Medulla oblongata (tissue), 1 donor: Measurements from ENCODE around the gene NUDT1.

Experiments
- DNase-seq: peaks from one replicate; pipeline ENCODE4 v3.0.0-alpha.2; 2015; ENCODE audit errors: extremely low spot score

The NUDT1 gene

GRCh38 chr7:2205036-2205780, 36.8 kb upstream of the NUDT1 start:
- DNase-seq = no peak

GRCh38 chr7:2208712-2209111, 33.3 kb upstream of the NUDT1 start:
- DNase-seq = no peak

DNA sequence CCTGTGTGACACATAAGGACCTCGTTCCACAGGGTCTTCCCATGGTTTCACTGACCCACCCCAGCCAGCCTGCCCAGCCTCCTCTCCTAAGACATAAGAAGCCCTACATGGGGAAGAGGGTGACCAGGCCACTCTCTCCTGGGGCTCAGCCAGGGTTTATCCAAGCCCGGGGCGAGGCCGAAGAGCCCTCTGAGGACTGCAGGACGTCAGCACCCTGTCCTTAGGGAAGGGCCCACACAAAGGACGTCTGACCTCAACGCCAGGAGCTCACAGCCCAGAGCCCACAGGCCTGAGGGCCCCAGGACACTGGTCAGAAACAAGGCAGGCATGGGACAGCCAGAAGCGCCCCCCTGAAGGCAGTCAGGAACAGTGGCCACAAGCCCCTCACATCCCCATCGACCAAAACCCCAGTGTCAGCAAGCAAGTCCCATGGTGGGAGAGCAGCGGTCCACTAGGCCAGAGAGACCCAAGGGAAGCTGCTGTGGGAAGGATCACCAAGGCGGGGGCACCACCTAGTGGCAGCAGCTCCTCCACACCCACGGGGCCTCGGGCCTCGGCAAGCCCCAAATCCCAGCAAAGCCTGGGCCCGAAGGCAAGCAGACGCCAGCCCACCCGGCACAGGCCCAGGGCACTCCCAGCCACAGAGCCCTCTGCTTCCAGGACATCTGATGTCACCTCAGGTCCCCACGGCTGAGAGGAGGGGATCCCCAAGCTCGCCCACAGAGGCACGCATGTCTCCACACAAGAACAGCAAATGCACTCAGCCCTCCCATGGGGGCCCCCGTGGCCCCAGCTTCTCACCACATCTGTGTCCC, 32.7 kb upstream of the NUDT1 start:
- DNase-seq = peak; percentile 81

DNA sequence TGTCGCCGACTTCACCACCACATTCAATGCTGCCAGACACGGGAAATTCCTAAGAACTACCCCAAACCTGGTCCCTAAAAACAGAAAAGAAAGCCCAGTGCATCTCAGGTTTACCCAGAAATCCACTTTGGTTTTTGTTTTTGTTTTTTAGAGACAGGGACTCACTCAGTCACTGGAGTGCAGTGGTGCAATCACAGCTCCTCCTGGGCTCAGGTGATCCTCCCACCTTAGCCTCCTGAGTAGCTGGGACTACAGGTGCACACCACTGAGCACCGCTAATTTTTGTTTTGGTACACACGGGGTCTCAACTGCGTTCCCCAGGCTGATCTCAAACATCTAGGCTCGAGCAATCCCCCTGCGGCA, 32.1 kb upstream of the NUDT1 start:
- no peak for DNase-seq

- no peak for DNase-seq
Measured at GRCh38 chr7:2210551-2211258, 31.3 kb upstream of the NUDT1 start.

- DNase-seq = no peak
Measured at GRCh38 chr7:2211259-2211880, 30.7 kb upstream of the NUDT1 start.

DNA sequence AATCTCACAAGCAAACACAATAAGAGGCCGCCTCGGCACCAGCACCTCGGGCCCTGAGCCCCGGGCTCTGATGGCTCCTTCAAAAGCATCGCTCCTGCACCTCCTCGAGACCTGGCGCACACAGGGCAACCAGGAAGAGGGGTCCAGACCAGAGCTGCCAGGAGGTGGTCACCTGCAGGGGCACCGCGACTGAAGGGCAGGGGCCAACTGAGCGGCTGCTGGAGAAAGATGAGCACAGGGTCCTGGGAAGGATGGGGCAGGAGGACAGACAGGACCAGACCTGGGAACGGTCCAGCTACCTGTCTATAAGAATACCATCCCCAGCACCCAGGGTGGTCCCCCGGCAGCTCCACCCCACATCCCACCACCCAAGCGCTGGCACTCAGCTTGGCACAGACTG, 30.1 kb upstream of the NUDT1 start:
- no peak for DNase-seq

- DNase-seq = no peak
Measured at GRCh38 chr7:2212906-2213305, 29.1 kb upstream of the NUDT1 start.

DNA sequence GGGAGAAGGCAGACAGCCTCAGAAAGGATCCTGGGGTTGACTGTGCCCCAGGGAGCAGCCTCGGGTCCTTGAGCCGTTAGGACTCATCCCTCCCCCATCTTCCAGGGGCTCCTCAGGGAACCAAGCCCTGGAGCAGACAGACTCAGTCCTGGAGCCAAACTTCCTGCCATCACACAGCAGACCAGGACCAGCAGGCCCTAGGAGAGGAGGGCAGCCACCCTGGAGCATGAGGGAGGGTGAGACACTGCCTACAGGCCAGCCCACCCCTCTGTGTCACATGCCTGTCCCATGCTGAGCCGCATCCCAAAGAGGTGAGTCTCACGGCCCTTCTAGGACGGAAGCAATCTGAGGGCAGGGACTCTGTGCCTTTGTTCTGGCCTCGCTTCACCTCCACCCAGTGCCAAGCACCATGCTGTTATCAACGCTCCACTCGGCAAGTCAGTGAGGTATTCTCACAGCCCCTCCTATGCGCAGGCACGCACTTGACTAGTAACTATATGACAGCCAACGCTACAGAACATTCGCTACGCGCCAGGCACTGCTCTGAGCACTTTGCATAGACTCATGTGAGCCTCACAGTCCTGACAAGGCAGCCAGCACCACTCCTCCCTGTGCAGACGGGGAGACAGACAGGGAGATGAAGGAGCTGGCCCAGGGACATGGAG, 28.3 kb upstream of the NUDT1 start:
- DNase-seq = no peak

- DNase-seq = no peak
Measured at GRCh38 chr7:2214636-2215035, 27.4 kb upstream of the NUDT1 start.

DNA sequence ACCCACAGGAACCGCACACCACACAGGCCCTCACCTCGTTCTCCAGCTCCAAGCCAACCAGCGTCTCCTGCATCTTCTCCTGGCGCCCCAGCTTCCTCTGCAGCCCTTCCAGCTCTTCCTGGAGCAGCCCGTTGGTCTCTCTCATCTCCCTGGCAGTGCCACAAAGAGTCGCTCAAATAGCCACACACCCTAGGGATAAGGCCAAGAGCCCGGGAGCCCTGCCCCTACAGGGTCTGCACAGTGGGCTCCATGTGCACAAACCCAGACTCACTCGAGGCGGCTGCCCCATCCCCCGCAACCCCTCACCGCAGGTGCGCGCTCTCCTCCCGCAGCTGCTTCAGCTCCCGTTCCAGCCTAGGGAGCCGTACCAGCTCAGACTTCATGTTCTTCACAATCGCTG, 26.2 kb upstream of the NUDT1 start:
- DNase-seq = no peak

GRCh38 chr7:2217206-2217605, 24.8 kb upstream of the NUDT1 start:
- DNase-seq = no peak

GRCh38 chr7:2217716-2218443, 24.1 kb upstream of the NUDT1 start:
- DNase-seq = no peak

DNA sequence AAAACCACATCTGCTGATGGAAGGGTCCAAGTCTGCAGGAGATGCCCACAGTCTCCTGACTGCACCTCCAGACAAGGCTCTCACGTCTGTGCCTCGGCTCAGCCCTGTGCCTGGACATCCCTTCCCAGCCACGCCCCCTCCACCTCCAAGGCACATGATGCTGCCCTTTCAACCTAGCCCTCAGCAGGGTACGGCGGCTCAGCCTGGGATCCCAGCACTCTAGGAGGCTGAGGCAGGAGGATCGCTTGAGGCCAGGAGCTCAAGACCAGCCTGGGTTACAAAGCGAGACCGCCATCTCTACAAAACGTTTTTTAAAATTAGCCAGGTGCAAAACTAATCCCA, 23.6 kb upstream of the NUDT1 start:
- DNase-seq = no peak

DNA sequence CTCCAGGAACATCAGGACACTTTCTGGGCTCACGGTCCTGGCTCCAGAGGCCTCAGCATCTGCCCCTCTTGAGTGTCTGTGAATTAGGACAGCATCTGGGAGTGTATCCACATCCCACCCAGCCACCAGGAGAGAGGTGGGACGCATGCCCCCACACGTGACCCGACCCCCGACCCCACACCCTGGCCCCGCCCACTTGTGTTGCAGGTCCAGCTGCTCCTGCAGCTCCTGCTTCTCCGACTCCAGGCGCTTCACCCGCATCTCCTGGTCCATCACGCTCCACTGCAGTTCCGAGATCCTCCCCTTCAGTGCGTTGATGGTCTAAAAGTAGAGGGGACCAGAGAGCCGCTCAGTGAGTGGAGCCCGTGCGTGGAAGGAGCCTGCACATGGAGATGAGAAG, 22.9 kb upstream of the NUDT1 start:
- no peak for DNase-seq

GRCh38 chr7:2219606-2220005, 22.4 kb upstream of the NUDT1 start:
- no peak for DNase-seq

- no peak for DNase-seq
Measured at GRCh38 chr7:2220030-2220429, 22.0 kb upstream of the NUDT1 start.

DNA sequence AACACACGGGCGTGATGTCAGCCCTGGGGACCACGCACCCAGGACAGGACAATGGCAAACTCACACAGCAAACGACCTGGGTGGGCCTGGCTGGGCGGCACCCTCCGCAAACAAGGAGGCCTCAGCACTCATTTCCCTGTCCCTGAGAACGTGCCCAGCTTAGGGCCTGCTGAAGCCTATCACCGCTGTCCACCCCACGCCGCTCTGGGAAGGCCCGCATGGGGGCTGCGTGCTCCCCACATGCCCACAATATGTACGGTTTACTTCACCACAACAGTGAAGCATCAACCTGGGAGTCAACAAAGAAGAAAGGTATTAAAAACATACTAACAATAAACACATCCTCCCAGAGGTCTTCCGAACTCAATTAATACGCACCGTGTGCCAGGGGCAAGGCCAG, 21.5 kb upstream of the NUDT1 start:
- DNase-seq = no peak

DNA sequence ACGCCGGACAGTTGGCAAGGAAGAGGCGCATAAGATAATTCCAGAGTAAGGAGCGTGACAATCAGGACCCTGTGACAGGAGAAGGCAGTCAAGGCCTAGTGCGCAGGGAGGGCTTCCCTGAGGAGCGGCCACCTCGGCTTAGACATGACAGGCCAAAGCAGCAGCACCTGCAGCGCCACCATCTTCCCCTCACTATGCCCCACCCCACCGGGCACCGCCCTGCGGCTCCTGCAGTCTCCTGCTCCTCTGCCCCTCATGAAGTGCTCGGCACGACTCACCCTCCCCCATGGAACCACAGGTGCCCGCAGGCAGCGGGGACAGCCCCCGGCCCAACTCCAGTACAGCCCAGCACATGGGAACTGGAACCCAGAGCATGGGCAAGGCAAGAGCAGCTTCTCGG, 21.1 kb upstream of the NUDT1 start:
- no peak for DNase-seq

- DNase-seq = no peak
Measured at GRCh38 chr7:2222516-2222915, 19.5 kb upstream of the NUDT1 start.

DNA sequence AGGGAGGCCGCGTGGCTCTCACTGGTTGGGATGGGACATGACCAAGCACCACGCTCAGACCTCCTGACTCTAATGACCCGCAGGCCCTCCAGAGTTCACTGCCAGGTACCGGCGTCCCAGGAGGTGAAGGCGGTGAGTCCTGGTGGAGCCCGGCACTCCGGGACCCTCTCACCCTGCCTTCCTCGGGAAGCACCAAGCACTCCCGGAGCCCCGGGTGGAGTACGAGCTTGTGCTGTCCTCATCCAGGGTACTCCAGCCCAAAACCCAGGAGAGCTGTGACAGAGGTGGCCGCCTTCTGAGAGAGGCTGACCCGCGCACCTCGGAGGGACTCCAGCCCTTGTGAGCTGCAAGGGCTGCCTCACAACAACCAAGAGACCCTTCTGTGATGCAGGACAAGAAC, 18.7 kb upstream of the NUDT1 start:
- DNase-seq = no peak
